Astrocyte of the cerebellum (primary cell): ENCODE data around the gene NCOA5.
A peak's percentile ranks its signal among the peaks of the same experiment; 100 is the strongest.

Source experiments
- DNase-seq: peaks from one replicate; pipeline ENCODE4 v3.0.0-alpha.2; 2011; ENCODE audit warnings: low read depth
- H3K4me3 ChIP-seq: 2 replicates; pipeline ENCODE4 v1.5.1; 2011; ENCODE audit warnings: mild to moderate bottlenecking, low read depth, low read length, moderate library complexity
- in situ Hi-C: cut with HindIII; loops from 2 replicates; pipeline ENCODE4 v1.10.0; 2017; ENCODE audit warnings: low sequenced_read_pairs
- TF ChIP-seq, protein P1 (sequence below): IDR thresholded peaks from 2 replicates; pipeline ENCODE4 v1.5.1; 2012; ENCODE audit warnings: low read length, low read depth, moderate library complexity, mild to moderate bottlenecking; ENCODE audit errors: missing control alignments

The NCOA5 gene

DNA sequence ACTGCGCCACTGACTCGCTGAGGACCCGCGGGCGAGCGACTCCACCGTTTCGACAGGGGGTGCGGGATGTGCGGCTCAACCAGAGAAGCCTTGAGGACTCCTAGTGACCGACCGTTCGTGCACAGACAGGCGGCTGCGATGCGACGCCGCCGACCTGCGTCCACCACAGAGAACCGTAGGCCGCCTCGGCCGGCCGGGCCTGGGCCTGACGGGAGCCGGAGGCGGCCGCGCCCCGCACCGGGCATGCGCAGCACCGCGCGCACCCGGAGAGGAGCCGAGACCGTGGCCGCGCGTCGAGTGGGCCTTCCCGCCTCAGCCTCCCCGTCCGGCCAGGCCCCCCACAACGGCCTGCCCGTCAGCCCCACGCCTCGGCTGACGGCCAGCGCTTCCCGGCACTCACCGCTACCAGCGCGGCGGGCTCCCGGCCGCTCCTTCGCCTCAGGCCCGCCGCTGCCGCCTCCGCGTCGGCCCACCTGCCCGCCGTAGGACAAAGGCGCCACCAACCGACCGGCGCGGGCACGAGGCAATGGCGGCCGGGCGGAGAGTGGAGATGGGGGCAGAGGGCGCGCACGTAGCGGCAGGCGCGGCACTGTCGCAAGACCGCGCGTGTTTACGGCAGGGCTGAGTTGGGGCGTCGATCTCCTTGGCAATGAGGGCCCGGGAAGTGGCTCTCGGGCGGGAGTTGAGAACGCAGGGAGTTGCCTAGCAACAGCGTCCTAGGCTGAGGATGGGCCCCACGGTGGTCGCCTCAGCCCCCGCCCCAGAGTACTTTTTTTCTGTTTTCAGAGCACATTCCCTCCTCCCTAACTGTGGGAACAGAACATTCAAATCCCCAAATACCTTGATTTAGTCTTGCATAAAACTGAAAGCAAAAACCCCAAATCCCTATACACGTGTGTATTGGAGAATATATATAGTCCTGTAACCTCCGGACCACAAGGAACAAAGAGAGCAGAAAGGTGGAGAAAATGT lies at the start of gene NCOA5:
NCOA5 (minus strand) TSS at position 546 of the 972 bp plus-strand sequence. CDS start 10,538 bp downstream, outside the sequence.
- DNase-seq: peak; percentile 85
- TF ChIP-seq, protein P1, sequence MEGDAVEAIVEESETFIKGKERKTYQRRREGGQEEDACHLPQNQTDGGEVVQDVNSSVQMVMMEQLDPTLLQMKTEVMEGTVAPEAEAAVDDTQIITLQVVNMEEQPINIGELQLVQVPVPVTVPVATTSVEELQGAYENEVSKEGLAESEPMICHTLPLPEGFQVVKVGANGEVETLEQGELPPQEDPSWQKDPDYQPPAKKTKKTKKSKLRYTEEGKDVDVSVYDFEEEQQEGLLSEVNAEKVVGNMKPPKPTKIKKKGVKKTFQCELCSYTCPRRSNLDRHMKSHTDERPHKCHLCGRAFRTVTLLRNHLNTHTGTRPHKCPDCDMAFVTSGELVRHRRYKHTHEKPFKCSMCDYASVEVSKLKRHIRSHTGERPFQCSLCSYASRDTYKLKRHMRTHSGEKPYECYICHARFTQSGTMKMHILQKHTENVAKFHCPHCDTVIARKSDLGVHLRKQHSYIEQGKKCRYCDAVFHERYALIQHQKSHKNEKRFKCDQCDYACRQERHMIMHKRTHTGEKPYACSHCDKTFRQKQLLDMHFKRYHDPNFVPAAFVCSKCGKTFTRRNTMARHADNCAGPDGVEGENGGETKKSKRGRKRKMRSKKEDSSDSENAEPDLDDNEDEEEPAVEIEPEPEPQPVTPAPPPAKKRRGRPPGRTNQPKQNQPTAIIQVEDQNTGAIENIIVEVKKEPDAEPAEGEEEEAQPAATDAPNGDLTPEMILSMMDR: no peak
- in situ Hi-C loops: no loop called here
- H3K4me3 ChIP-seq: peak within 1 kb of the TSS; percentile 84

DNA sequence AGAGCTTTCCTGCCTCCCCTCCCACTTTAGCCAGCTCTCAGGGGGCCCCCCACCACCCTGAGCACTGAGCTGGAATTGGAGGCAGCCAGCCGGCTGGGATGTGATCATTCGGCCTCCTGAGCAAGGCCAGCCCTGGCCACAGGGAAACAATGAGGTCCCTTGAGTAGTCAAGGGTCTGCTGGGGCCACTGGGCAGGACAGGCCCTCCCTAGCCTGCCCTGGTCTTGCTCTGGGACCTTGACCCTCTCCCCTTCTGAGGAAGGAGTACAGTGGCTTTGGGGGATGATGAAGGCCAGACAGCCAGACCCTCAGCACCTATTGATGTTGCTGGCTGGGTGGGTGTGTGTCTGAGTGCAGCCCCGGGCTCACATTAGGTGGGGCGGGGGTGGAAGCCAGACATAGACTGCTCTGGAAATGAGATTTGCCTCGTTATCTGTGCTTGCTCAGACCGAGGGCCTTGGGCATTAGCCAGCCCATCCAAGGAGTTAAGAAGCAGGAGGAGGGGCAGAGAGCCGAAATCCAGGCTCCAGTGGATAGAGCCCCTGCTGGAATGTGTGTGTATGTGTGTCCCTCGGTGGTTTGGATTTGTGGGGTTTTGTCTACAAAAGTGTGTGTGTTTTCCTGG lies 49.6 kb upstream of the NCOA5 start:
- H3K4me3 ChIP-seq: no peak overlapping the region
- DNase-seq: no peak
- TF ChIP-seq, protein P1: no peak
- in situ Hi-C loops: no loop called here

DNA sequence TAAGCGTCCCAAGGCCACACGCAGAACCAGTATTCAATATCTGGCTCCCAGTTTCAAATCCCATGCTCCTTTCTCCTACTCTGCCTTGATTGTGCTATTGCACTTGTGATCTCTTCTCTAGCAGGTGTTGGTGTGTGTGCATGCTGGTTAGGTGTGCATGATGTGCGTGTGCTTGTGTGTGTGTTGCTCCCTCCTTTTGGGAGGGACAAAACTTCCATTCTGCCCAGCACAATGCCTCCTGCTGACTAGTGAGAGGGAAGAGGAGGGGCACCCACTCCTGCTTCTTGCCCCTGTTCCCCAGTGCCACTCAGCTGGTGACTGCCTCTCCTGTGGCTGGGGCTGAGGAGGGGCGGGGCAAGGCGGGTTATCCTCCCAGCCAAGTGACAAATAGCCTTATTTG lies 48.1 kb upstream of the NCOA5 start:
- TF ChIP-seq, protein P1: no peak
- DNase-seq: no peak
- H3K4me3 ChIP-seq: no peak overlapping the region
- in situ Hi-C loops: no loop called here

DNA sequence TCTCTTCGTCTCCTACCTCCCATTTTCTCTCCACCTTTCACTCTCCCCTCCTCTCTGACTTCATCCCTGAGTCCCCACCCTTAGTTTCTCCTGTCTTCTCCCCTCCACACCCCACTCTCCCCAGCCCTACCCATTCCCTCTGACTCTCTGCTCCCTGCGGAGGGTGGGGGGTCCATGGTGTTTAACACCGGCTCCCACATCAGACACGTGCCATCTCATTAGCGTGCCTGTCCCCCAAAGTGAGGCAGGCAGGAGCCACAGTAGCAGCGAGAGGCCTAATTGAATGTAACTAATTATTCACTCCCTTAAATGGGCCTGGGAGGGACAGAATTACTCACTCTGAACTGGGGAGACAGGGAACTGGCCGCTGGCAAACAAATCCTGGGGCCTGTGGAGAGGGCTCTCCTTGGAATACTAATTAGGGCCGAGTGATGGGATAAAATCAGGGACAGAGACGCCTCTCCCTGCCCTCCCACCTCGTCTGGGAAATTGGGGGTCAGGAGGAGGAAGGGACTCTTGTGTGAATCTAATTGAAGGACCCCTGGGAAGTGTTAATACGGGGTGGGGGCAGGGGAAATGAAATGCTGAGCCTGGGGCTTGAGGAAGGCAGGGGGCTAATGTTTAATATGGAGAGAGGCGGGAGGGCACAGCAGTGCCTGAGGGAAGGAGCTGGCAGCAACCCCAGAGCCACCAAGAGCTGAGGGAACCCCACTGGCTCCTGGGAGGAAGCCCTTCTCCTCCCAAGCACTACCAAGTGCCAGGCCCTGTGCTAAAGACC lies 46.3 kb upstream of the NCOA5 start:
- in situ Hi-C loops: no loop called here
- TF ChIP-seq, protein P1: no peak
- no peak for DNase-seq
- no peak overlapping the region for H3K4me3 ChIP-seq

DNA sequence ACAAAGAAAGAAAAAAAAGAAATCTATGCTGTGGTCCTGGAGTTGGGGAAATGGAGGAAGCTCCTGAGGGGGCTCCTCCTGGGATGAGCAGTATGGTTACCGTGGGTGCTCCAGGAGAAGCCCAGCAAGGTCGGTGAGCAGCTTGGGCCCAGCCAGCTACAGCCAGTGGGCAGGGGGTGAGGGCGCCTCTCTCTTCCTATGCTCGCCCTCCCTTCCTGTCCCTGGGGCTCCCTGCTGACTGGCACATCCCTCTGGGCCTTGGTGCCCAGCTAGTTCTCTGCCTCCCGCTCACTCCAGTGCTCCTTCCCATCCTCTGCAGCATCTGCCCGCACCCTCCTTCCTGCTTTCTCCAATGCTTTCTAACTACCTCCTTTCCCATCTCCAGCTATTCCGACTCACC lies 45.0 kb upstream of the NCOA5 start:
- DNase-seq: no peak
- no peak overlapping the region for H3K4me3 ChIP-seq
- in situ Hi-C loops: no loop called here
- TF ChIP-seq, protein P1: no peak

DNA sequence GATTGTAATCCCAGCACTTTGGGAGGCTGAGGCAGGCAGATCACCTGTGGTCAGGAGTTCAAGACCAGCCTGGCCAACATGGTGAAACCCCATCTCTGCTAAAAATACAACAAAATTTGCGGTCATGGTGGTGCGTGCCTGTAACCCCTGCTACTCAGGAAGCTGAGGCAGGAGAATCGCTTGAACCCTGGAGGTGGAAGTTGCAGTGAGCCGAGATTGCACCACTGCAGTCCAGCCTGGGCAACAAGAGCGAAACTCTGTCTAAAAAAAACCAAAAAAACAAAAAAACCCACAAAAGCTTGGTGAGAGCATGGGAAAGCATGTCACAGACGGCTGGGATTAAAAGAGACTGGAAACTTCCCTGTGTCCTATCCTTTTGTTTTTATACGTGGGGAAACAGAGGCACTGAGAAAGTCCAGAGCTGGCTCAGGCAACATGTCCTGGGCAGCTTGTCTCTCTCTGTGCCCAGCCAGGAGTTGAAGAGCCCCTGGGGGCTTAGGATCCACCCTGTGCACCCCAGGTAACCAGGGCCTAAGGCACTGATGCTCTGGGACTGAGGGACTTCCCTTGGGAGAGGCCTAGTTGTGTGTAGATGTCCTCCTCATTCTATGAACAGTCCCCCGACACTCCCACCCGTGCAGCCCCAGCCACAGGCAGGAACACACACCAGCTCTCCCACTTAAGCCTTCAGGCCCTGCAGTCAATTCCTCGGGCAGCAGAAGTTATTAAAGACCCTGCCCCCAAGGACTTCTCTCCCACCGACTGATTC lies 44.3 kb upstream of the NCOA5 start:
- no peak for DNase-seq
- in situ Hi-C loops: no loop called here
- H3K4me3 ChIP-seq: no peak overlapping the region
- TF ChIP-seq, protein P1: no peak
